Central memory CD8-positive, alpha-beta T cell (primary cell): Measurements from ENCODE around the gene ZNF513.
A peak's percentile ranks its signal among the peaks of the same experiment; 100 is the strongest.

Experiments
- ATAC-seq: fragments of 150-1000 bp; cut with Tn5 transposase; replicated peaks from 2 replicates; pipeline ENCODE4 v1.10.0; 2022; ENCODE audit warnings: mild to moderate bottlenecking, moderate FRiP score, moderate number of reproducible peaks; ENCODE audit not compliant: poor library complexity, severe bottlenecking; ENCODE audit errors: extremely low read depth
- DNase-seq, 2 donors: peaks; one replicate each; pipeline ENCODE4 v3.0.0; 2021; ENCODE audit warnings: low spot score in 2 of 2
- H3K27ac Mint-ChIP-seq: one replicate; pipeline ENCODE4 v1.8.0; 2022; ENCODE audit warnings: low read depth, mild to moderate bottlenecking, moderate library complexity, mixed read lengths
- H3K27me3 Mint-ChIP-seq: one replicate; pipeline ENCODE4 v1.8.0; 2022; ENCODE audit warnings: mixed read lengths
- H3K36me3 Mint-ChIP-seq: one replicate; pipeline ENCODE4 v1.8.0; 2022; ENCODE audit warnings: mild to moderate bottlenecking, moderate library complexity, mixed read lengths; ENCODE audit not compliant: insufficient read depth
- H3K4me1 Mint-ChIP-seq: one replicate; pipeline ENCODE4 v1.8.0; 2022; ENCODE audit warnings: mixed read lengths
- H3K4me3 Mint-ChIP-seq: one replicate; pipeline ENCODE4 v1.8.0; 2022; ENCODE audit warnings: mild to moderate bottlenecking, moderate library complexity, mixed read lengths
- H3K9me3 Mint-ChIP-seq: one replicate; pipeline ENCODE4 v1.8.0; 2022; ENCODE audit warnings: mixed read lengths

Gene ZNF513

GRCh38 chr2:27378809-27379290 lies 1.7 kb downstream of the ZNF513 start:
- H3K9me3 Mint-ChIP-seq: no peaks in the 10 kb centered on the region
- H3K27me3 Mint-ChIP-seq: no peaks in the 10 kb centered on the region
- peaks cover 38% of the 10 kb centered on the region for H3K4me1 Mint-ChIP-seq
- peaks cover 48% of the 10 kb centered on the region for H3K36me3 Mint-ChIP-seq
- peak overlapping the region; percentile 92 for H3K27ac Mint-ChIP-seq
- H3K4me3 Mint-ChIP-seq: peak overlapping the region; percentile 84
- DNase-seq: no peak
- ATAC-seq: no peak

- H3K4me3 Mint-ChIP-seq: no peak overlapping the region
- DNase-seq (no peak), ATAC-seq (no peak)
- H3K9me3 Mint-ChIP-seq: no peaks in the 10 kb centered on the region
- no peak overlapping the region for H3K27ac Mint-ChIP-seq
- peaks cover 36% of the 10 kb centered on the region for H3K4me1 Mint-ChIP-seq
- no peaks in the 10 kb centered on the region for H3K27me3 Mint-ChIP-seq
- peaks cover 50% of the 10 kb centered on the region for H3K36me3 Mint-ChIP-seq
Measured at GRCh38 chr2:27378096-27378808, 2.3 kb downstream of the ZNF513 start.

GRCh38 chr2:27377618-27378095 lies 2.9 kb downstream of the ZNF513 start:
- peaks cover 51% of the 10 kb centered on the region for H3K36me3 Mint-ChIP-seq
- no peak overlapping the region for H3K4me3 Mint-ChIP-seq
- H3K9me3 Mint-ChIP-seq: no peaks in the 10 kb centered on the region
- DNase-seq (no peak), ATAC-seq (no peak)
- H3K27ac Mint-ChIP-seq: no peak overlapping the region
- no peaks in the 10 kb centered on the region for H3K27me3 Mint-ChIP-seq
- peaks cover 42% of the 10 kb centered on the region for H3K4me1 Mint-ChIP-seq

- ATAC-seq (no peak), DNase-seq (no peak)
- no peak overlapping the region for H3K27ac Mint-ChIP-seq
- H3K4me1 Mint-ChIP-seq: peaks cover 48% of the 10 kb centered on the region
- H3K27me3 Mint-ChIP-seq: no peaks in the 10 kb centered on the region
- H3K4me3 Mint-ChIP-seq: no peak overlapping the region
- H3K9me3 Mint-ChIP-seq: no peaks in the 10 kb centered on the region
- peaks cover 54% of the 10 kb centered on the region for H3K36me3 Mint-ChIP-seq
Measured at GRCh38 chr2:27376866-27377617, 3.5 kb downstream of the ZNF513 start.

- Mint-ChIP-seq H3K4me3 (no peak overlapping the region), H3K27me3 (no peaks in the 10 kb centered on the region), H3K4me1 (peaks cover 53% of the 10 kb centered on the region), H3K27ac (no peak overlapping the region), H3K36me3 (peaks cover 55% of the 10 kb centered on the region), H3K9me3 (no peaks in the 10 kb centered on the region)
- ATAC-seq (no peak), DNase-seq (no peak)
Measured at GRCh38 chr2:27376151-27376865, 4.2 kb downstream of the ZNF513 start.

GRCh38 chr2:27375513-27376099 lies 4.9 kb downstream of the ZNF513 start:
- Mint-ChIP-seq H3K36me3 (peaks cover 51% of the 10 kb centered on the region), H3K27ac (no peak overlapping the region), H3K4me3 (no peak overlapping the region), H3K27me3 (no peaks in the 10 kb centered on the region), H3K9me3 (no peaks in the 10 kb centered on the region), H3K4me1 (peaks cover 51% of the 10 kb centered on the region)
- ATAC-seq: no peak
- DNase-seq: no peak

GRCh38 chr2:27373567-27373966 lies 7.0 kb downstream of the ZNF513 start:
- peaks cover 48% of the 10 kb centered on the region for H3K36me3 Mint-ChIP-seq
- H3K4me3 Mint-ChIP-seq: no peak overlapping the region
- H3K27ac Mint-ChIP-seq: no peak overlapping the region
- no peak for ATAC-seq
- no peaks in the 10 kb centered on the region for H3K27me3 Mint-ChIP-seq
- peaks cover 49% of the 10 kb centered on the region for H3K4me1 Mint-ChIP-seq
- DNase-seq: no peak
- no peaks in the 10 kb centered on the region for H3K9me3 Mint-ChIP-seq

- ATAC-seq (no peak), DNase-seq (no peak)
- Mint-ChIP-seq H3K4me3 (no peak overlapping the region), H3K27me3 (no peaks in the 10 kb centered on the region), H3K4me1 (peaks cover 53% of the 10 kb centered on the region), H3K36me3 (peaks cover 47% of the 10 kb centered on the region), H3K9me3 (no peaks in the 10 kb centered on the region), H3K27ac (peak overlapping the region; percentile 91)
Measured at GRCh38 chr2:27372937-27373336, 7.6 kb downstream of the ZNF513 start.

GRCh38 chr2:27370816-27371620 lies 9.5 kb downstream of the ZNF513 start:
- peaks cover 36% of the 10 kb centered on the region for H3K36me3 Mint-ChIP-seq
- peak overlapping the region; percentile 86 for H3K4me3 Mint-ChIP-seq
- DNase-seq (no peak), ATAC-seq (peak; percentile 2)
- peak overlapping the region; percentile 91 for H3K27ac Mint-ChIP-seq
- no peaks in the 10 kb centered on the region for H3K27me3 Mint-ChIP-seq
- peaks cover 48% of the 10 kb centered on the region for H3K4me1 Mint-ChIP-seq
- no peaks in the 10 kb centered on the region for H3K9me3 Mint-ChIP-seq

GRCh38 chr2:27370026-27370815 lies 10.3 kb downstream of the ZNF513 start, which contains the start of the genes EIF2B4 and SNX17:
EIF2B4 (minus strand) TSS chr2:27370338; CDS start chr2:27370314, 24 bp downstream.
SNX17 (plus strand) TSS chr2:27370616; CDS start chr2:27370744, 128 bp downstream.
- DNase-seq (peak; percentile 98 to 99), ATAC-seq (peak; percentile 90)
- Mint-ChIP-seq H3K36me3 (peaks cover 33% of the 10 kb centered on the region), H3K27ac (peak within 1 kb of the TSS; percentile 91), H3K27me3 (no peaks in the 10 kb centered on the region), H3K9me3 (no peaks in the 10 kb centered on the region), H3K4me3 (peak within 1 kb of the TSS; percentile 86), H3K4me1 (peaks cover 48% of the 10 kb centered on the region)

- ATAC-seq (no peak), DNase-seq (no peak)
- Mint-ChIP-seq H3K27ac (peak overlapping the region; percentile 91), H3K27me3 (no peaks in the 10 kb centered on the region), H3K36me3 (peaks cover 27% of the 10 kb centered on the region), H3K9me3 (no peaks in the 10 kb centered on the region), H3K4me3 (peak overlapping the region; percentile 86), H3K4me1 (peaks cover 45% of the 10 kb centered on the region)
Measured at GRCh38 chr2:27369471-27370025, 11.0 kb downstream of the ZNF513 start.
